ENCODE measurements around the gene RTTN. TPM values are rescaled to one million over a fixed set of nuclear protein-coding genes. Genes with fewer than 3 reads are reported as not detected.

Gene RTTN
- total and polyA plus RNA-seq, 2 experiments from 2014 or later = 7.2 to 31.0 TPM

GRCh38 chr18:69987870-69988269 lies 217.6 kb downstream of the RTTN start (continued):
- no peak for TF ChIP-seq ZNF462 (CRISPR knock-in tag; IDR thresholded peaks at IDR 0.05)
- no peak for TF ChIP-seq JUNB (IDR thresholded peaks at IDR 0.05; ENCODE audit: unreplicated experiment)
- no peak for TF ChIP-seq CREB1 (CRISPR knock-in tag; IDR thresholded peaks at IDR 0.05; ENCODE audit: low read depth)
- no peak for TF ChIP-seq EZH2phosphoT487 (IDR thresholded peaks at IDR 0.05; ENCODE audit: unreplicated experiment)

DNA sequence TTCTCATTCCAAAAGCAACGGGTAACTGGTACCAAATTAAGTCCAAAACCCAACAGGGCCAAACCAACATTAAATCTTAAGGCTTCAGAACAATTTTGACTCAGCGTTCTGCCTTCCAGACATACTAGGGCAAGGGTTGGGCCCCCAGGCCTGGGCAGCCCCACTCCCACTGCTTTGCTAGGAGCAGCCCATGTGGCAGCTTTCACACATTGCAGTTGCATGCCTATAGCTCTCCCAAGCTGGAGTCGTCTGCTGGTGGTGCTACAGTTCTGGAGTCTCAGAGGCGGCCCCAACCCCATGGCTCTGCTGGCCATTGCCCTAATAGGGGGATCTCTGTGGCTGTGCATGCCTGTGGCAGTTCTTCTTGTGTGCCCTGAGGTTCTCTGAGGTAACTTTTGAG lies 220.2 kb downstream of the RTTN start:
- Histone ChIP-seq H3K27ac (ENCODE audit: low read depth) (no peak overlapping the region), H3K4me1 (ENCODE audit: insufficient read depth) (peaks cover 15% of the 10 kb centered on the region), H4K20me1 (replicated peaks; ENCODE audit: insufficient read depth) (no peaks in the 10 kb centered on the region), H3K4me3 (no peak overlapping the region), H3K4me2 (no peak overlapping the region), H3F3A (replicated peaks; ENCODE audit: low read depth) (no peaks in the 10 kb centered on the region), H2AFZ (no peak overlapping the region), H3K36me3 (ENCODE audit: insufficient read depth) (no peaks in the 10 kb centered on the region), H3K9me2 (ENCODE audit: insufficient read depth) (peaks cover 8% of the 10 kb centered on the region; the same call in 1 of the 2 replicates), H3K27me3 (ENCODE audit: insufficient read depth) (no peaks in the 10 kb centered on the region), H3K79me2 (replicated peaks; ENCODE audit: insufficient read depth) (no peaks in the 10 kb centered on the region)
- peaks cover 22% of the 10 kb centered on the region for H3K4me1 Mint-ChIP-seq
- H3K27me3 Mint-ChIP-seq (ENCODE audit: insufficient read depth, low read depth, poor library complexity) = peaks cover 2% of the 10 kb centered on the region
- TF ChIP-seq, protein P1, sequence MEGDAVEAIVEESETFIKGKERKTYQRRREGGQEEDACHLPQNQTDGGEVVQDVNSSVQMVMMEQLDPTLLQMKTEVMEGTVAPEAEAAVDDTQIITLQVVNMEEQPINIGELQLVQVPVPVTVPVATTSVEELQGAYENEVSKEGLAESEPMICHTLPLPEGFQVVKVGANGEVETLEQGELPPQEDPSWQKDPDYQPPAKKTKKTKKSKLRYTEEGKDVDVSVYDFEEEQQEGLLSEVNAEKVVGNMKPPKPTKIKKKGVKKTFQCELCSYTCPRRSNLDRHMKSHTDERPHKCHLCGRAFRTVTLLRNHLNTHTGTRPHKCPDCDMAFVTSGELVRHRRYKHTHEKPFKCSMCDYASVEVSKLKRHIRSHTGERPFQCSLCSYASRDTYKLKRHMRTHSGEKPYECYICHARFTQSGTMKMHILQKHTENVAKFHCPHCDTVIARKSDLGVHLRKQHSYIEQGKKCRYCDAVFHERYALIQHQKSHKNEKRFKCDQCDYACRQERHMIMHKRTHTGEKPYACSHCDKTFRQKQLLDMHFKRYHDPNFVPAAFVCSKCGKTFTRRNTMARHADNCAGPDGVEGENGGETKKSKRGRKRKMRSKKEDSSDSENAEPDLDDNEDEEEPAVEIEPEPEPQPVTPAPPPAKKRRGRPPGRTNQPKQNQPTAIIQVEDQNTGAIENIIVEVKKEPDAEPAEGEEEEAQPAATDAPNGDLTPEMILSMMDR (conservative IDR thresholded peaks at IDR 0.05; ENCODE audit: low read depth in 2 of 2) = peak; percentile 23; a peak in 1 of 4 replicates
- TF ChIP-seq POLR2AphosphoS5 (IDR thresholded peaks at IDR 0.05; ENCODE audit: low read depth) = no peak
- no peak overlapping the region for H3K27ac Mint-ChIP-seq
- DNase-seq (ENCODE audit: low spot score) (peak; percentile 38), ATAC-seq (peak; percentile 86)
- peaks cover 4% of the 10 kb centered on the region; the same call in 1 of the 3 replicates for H3K36me3 Mint-ChIP-seq (ENCODE audit: low read depth)
- no peaks in the 10 kb centered on the region for H3K9me3 Mint-ChIP-seq
- no peak overlapping the region for H3K4me3 Mint-ChIP-seq

All from GM23338 (cell line).